Endothelial cell of umbilical vein (primary cell): ENCODE measurements around the gene TMCC3. TPM values are rescaled to one million over a fixed set of nuclear protein-coding genes. Genes with fewer than 3 reads are reported as not detected.
A peak's percentile ranks its signal among the peaks of the same experiment; 100 is the strongest.

Source experiments
- BruUV-seq: library from RNA; stranded (reverse); fragments of 400-500 nt; replicated peaks from 2 replicates; lab custom pipeline; 2021; lab: Mats Ljungman, UMichigan
- CTCF ChIA-PET: fragments of 300-600, 350-600 bp; sonication (Branson Sonifier 250); formaldehyde crosslinking; loops from one replicate; lab custom pipeline; 2021; ENCODE audit warnings: antibody characterized with exemption, inconsistent platforms; lab: Charles Lee
- POLR2A ChIA-PET: fragments of 300-600, 350-600 bp; sonication (Branson Sonifier 250); formaldehyde crosslinking; loops from one replicate; lab custom pipeline; 2021; ENCODE audit warnings: antibody characterized with exemption, inconsistent platforms; lab: Charles Lee
- DNase-seq: peaks from one replicate; pipeline ENCODE4 v3.0.0-alpha.2; 2011; ENCODE audit warnings: low read depth, low spot score
- FAIRE-seq: peaks from 2 replicates; lab custom pipeline; 2011; peaks lifted over from hg19 to GRCh38; lab: Jason Lieb, UNC
- H2AFZ ChIP-seq: 2 replicates; pipeline ENCODE4 v1.6.0; 2012; ENCODE audit warnings: low read depth, low read length, control low read depth, inconsistent platforms
- H3K27ac ChIP-seq: 2 replicates; pipeline ENCODE4 v1.5.1; 2011; ENCODE audit warnings: low read depth, mild to moderate bottlenecking, control low read depth, low read length, moderate library complexity; ENCODE audit not compliant: insufficient read depth
- H3K27me3 ChIP-seq, 2 experiments: 2 replicates each; pipeline versions ENCODE4 v1.6.0 to v1.6.1; 2011; ENCODE audit warnings: low read length in 2 of 2, mixed read lengths in 1 of 2; ENCODE audit not compliant: control insufficient read depth in 2 of 2, insufficient read depth in 2 of 2
- H3K36me3 ChIP-seq, 2 experiments: 2 replicates in 1 of 2; 3 replicates in 1 of 2; pipeline ENCODE4 v1.5.1; 2011; ENCODE audit warnings: low read length in 2 of 2, mild to moderate bottlenecking in 1 of 2, moderate library complexity in 1 of 2; ENCODE audit not compliant: control insufficient read depth in 2 of 2, insufficient read depth in 2 of 2; ENCODE audit errors: extremely low read depth in 1 of 2
- H3K4me1 ChIP-seq: 3 replicates; pipeline ENCODE4 v1.5.1; 2011; ENCODE audit warnings: mild to moderate bottlenecking, low read length; ENCODE audit not compliant: control insufficient read depth, insufficient read depth; ENCODE audit errors: extremely low read depth
- H3K4me2 ChIP-seq: 2 replicates; pipeline ENCODE4 v1.6.1; 2011; ENCODE audit warnings: low read length, control low read depth, mixed read lengths; ENCODE audit not compliant: insufficient read depth
- H3K4me3 ChIP-seq, 3 experiments: fragments of 200-600 bp in 1 of 3; sonication (generic), shearing (Covaris generic) in 1 of 3; replicated peaks in 1 of 3; 2 replicates each; pipeline ENCODE4 v1.5.1; 2011 to 2016; ENCODE audit warnings: control low read depth in 3 of 3, low read length in 3 of 3, mild to moderate bottlenecking in 2 of 3, inconsistent platforms in 1 of 3, low read depth in 1 of 3, moderate library complexity in 1 of 3; ENCODE audit not compliant: insufficient read depth in 1 of 3
- H3K79me2 ChIP-seq: 2 replicates; pipeline ENCODE4 v1.6.0; 2012; ENCODE audit warnings: low read length, inconsistent platforms; ENCODE audit not compliant: control insufficient read depth, insufficient read depth
- H3K9ac ChIP-seq: replicated peaks from 2 replicates; pipeline ENCODE3; 2011; ENCODE audit warnings: low read length, control low read depth; ENCODE audit not compliant: insufficient read depth; ENCODE audit errors: extremely low read depth
- H3K9me1 ChIP-seq: replicated peaks from 3 replicates; pipeline ENCODE4 v1.6.0; 2011; ENCODE audit warnings: mild to moderate bottlenecking, low read length; ENCODE audit not compliant: control insufficient read depth, insufficient read depth; ENCODE audit errors: extremely low read depth
- H3K9me3 ChIP-seq: replicated peaks from 2 replicates; pipeline ENCODE4 v1.5.1; 2012; ENCODE audit warnings: low read length, inconsistent platforms; ENCODE audit not compliant: control insufficient read depth, insufficient read depth
- H4K20me1 ChIP-seq: replicated peaks from 2 replicates; pipeline ENCODE3; 2011; ENCODE audit warnings: mild to moderate bottlenecking, low read length; ENCODE audit not compliant: control insufficient read depth, insufficient read depth; ENCODE audit errors: extremely low read depth
- GATA2 ChIP-seq: IDR thresholded peaks from 2 replicates; pipeline ENCODE4 v1.7.0; 2011; ENCODE audit warnings: low read depth, mild to moderate bottlenecking, moderate library complexity, mixed read lengths, low read length; ENCODE audit not compliant: insufficient read length, insufficient read depth
- MAX ChIP-seq: IDR thresholded peaks from 2 replicates; pipeline ENCODE4 v1.6.1; 2011; ENCODE audit not compliant: insufficient read depth, insufficient read length
- POLR2A ChIP-seq: IDR thresholded peaks from 2 replicates; pipeline ENCODE4 v1.6.1; 2012; ENCODE audit warnings: low read depth, mild to moderate bottlenecking, control low read depth, low read length
- POLR2AphosphoS5 ChIP-seq: IDR thresholded peaks from 2 replicates; pipeline ENCODE4 v1.6.1; 2012; ENCODE audit warnings: low read depth, mild to moderate bottlenecking, control low read depth, low read length, moderate library complexity; ENCODE audit not compliant: insufficient read depth
- dilution Hi-C: fragments of 300-500 bp; cut with MboI; formaldehyde crosslinking; loops from one replicate; pipeline ENCODE4 v1.15.0; 2019; ENCODE audit warnings: low sequenced_read_pairs; ENCODE audit not compliant: extremely low pct_ligation_motif_present
- intact Hi-C: fragments of 100-400 bp; cut with micrococcal nuclease; formaldehyde crosslinking; loops from one replicate; pipeline ENCODE4 v1.10.0; 2022
- polyA plus RNA-seq, 4 experiments: library from polyadenylated mRNA; depleted of rRNA in 3 of 4; stranded (reverse) in 3 of 4; unstranded in 1 of 4; fragments of >200 nt; gene quantifications; 2 replicates each; pipeline versions ENCODE4 v1.2.1 to v1.2.3, GENCODE V29; 2011 to 2012; ENCODE audit warnings: missing spikeins in 1 of 4
- total RNA-seq: library from RNA; stranded (reverse); gene quantifications from 2 replicates; pipeline ENCODE4 v1.2.3, GENCODE V29; 2021
- TF ChIP-seq, protein P1 (sequence below), 2 donors: IDR thresholded peaks; 1 replicate in 1 of 2; 2 replicates in 1 of 2; pipeline ENCODE4 v1.5.1; 2011; ENCODE audit warnings: low read length in 2 of 2, mild to moderate bottlenecking in 2 of 2, moderate library complexity in 2 of 2, control low read depth in 1 of 2, inconsistent platforms in 1 of 2, low read depth in 1 of 2; ENCODE audit not compliant: insufficient read depth in 1 of 2; ENCODE audit errors: extremely low read depth in 1 of 2

The TMCC3 gene
- total and polyA plus RNA-seq, 2 donors (not counting 3 experiments of a cell fraction or from before 2014, with no cell fraction given): 13.5 to 30.4 TPM

GRCh38 chr12:94534278-94534677, 116.1 kb downstream of the TMCC3 start:
- TF ChIP-seq POLR2AphosphoS5: no peak
- no peak for TF ChIP-seq POLR2A
- no peak for TF ChIP-seq GATA2
- no TSS peak for BruUV-seq
- Histone ChIP-seq H4K20me1 (no peaks in the 10 kb centered on the region), H3K4me2 (no peak overlapping the region), H3K4me1 (no peaks in the 10 kb centered on the region), H2AFZ (no peak overlapping the region), H3K9me1 (no peaks in the 10 kb centered on the region), H3K9ac (no peak overlapping the region), H3K4me3 (no peak overlapping the region), H3K9me3 (no peaks in the 10 kb centered on the region), H3K27me3 (no peaks in the 10 kb centered on the region), H3K36me3 (no peaks in the 10 kb centered on the region), H3K27ac (no peak overlapping the region), H3K79me2 (no peaks in the 10 kb centered on the region)
- ChIA-PET CTCF (interaction anchor here (0.5 to 3.0 kb wide), 8 partner anchors 9 to 526 kb away, joined by 3 to 43 read pairs (median 4); no protein-coding TSS in a partner anchor), POLR2A (no interaction called here)
- intact Hi-C loops: loop anchor here (5.0 kb wide), 1 partner anchor 387 kb away; the partner anchor contains the start of gene PLXNC1
- dilution Hi-C loops: no loop called here
- FAIRE-seq (no peak), DNase-seq (no peak)

DNA sequence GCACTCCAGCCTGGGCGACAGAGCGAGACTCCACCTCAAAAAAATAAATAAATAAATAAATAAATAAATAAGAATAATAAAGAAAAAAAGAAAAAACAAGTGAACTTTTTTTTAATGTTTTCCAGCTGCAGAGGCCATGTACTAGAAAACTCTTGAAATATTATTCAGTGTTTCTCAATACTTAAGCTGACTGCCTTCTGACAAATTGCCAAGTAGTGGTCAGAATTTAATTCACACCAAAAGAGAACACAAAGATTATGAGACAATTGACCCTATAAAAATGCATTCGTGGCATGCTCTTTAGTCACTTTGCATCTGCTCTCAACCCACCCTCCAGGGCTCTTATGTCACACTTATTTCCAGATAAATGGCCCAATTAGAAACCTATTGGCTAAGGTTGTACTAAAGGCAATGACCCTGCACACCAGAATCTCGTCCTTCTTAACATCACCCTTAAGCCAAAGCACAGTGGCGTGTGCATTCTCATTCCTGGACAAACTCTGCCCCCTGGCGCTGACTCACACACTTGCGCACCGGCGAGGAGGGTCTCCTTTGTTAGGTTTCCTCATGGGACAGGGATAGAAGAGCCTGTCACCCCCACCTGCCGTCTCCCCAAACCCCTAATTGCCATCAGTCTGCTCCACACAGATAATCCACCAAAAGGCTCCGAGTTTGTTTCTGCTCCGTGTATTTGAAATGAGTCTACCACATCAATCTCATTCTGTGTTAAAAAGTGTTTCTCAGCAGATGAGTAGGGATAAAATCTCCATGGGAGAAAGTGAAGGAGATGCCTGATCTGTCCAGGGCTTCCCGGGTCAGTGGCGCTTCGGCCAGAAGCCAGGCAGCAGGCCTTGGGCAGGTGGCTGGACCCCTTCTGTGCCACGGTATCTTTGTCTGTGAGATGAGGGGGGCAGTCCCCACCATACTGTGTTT, 117.6 kb downstream of the TMCC3 start:
- POLR2A ChIA-PET: no interaction called here
- BruUV-seq: no TSS peak
- Histone ChIP-seq H3K79me2 (no peaks in the 10 kb centered on the region), H3K4me1 (no peaks in the 10 kb centered on the region), H3K4me3 (no peak overlapping the region), H3K36me3 (no peaks in the 10 kb centered on the region), H2AFZ (no peak overlapping the region), H3K4me2 (no peak overlapping the region), H3K27me3 (no peaks in the 10 kb centered on the region), H3K27ac (no peak overlapping the region), H4K20me1 (no peaks in the 10 kb centered on the region), H3K9ac (no peak overlapping the region), H3K9me3 (no peaks in the 10 kb centered on the region), H3K9me1 (no peaks in the 10 kb centered on the region)
- intact Hi-C loops: loop anchor here (1.0 to 5.0 kb wide), 3 partner anchors 204 to 398 kb away; partner anchors contain the start of gene PLXNC1
- CTCF ChIA-PET: interaction anchor here (0.7 to 3.8 kb wide), 4 partner anchors 10 to 398 kb away, joined by 3 to 43 read pairs (median 20); no protein-coding TSS in a partner anchor
- TF ChIP-seq, protein P1, sequence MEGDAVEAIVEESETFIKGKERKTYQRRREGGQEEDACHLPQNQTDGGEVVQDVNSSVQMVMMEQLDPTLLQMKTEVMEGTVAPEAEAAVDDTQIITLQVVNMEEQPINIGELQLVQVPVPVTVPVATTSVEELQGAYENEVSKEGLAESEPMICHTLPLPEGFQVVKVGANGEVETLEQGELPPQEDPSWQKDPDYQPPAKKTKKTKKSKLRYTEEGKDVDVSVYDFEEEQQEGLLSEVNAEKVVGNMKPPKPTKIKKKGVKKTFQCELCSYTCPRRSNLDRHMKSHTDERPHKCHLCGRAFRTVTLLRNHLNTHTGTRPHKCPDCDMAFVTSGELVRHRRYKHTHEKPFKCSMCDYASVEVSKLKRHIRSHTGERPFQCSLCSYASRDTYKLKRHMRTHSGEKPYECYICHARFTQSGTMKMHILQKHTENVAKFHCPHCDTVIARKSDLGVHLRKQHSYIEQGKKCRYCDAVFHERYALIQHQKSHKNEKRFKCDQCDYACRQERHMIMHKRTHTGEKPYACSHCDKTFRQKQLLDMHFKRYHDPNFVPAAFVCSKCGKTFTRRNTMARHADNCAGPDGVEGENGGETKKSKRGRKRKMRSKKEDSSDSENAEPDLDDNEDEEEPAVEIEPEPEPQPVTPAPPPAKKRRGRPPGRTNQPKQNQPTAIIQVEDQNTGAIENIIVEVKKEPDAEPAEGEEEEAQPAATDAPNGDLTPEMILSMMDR (IDR thresholded peaks at IDR 0.05; ENCODE audit: extremely low read depth in 1 of 2, insufficient read depth in 1 of 2, low read depth in 1 of 2, low read length in 2 of 2): peak; percentile 76 to 79
- no peak for TF ChIP-seq MAX
- FAIRE-seq (peak; percentile 80), DNase-seq (peak; percentile 64)
- dilution Hi-C loops: no loop called here
